ENCODE results near the gene GPR83.

The GPR83 gene

GRCh38 chr11:94343495-94343894 is 57.7 kb downstream of the GPR83 start:
- H3K4me3 ChIP-seq (ENCODE audit: insufficient read depth, low read length, poor library complexity, severe bottlenecking) = no peak overlapping the region
- TF ChIP-seq EZH2phosphoT487 (conservative IDR thresholded peaks at IDR 0.05; ENCODE audit: low read length) (no peak), CTCF (IDR thresholded peaks at IDR 0.05; ENCODE audit: insufficient read depth, low read length, poor library complexity, severe bottlenecking) (no peak)
- H3K4me2 ChIP-seq (ENCODE audit: low read depth, low read length, poor library complexity, severe bottlenecking) = no peak overlapping the region

GRCh38 chr11:94342250-94342649 is 59.0 kb downstream of the GPR83 start:
- no peak overlapping the region for H3K4me2 ChIP-seq (ENCODE audit: low read depth, low read length, poor library complexity, severe bottlenecking)
- TF ChIP-seq CTCF (IDR thresholded peaks at IDR 0.05; ENCODE audit: insufficient read depth, low read length, poor library complexity, severe bottlenecking) (no peak), EZH2phosphoT487 (conservative IDR thresholded peaks at IDR 0.05; ENCODE audit: low read length) (no peak)

More at GRCh38 chr11:94343495-94343894, 57.7 kb downstream of the GPR83 start:
- Histone ChIP-seq H4K20me1 (ENCODE audit: low read depth, low read length) (no peaks in the 10 kb centered on the region), H3K36me3 (ENCODE audit: low read length) (no peaks in the 10 kb centered on the region), H3K9me3 (ENCODE audit: insufficient read depth, low read length) (no peaks in the 10 kb centered on the region), H3F3A (ENCODE audit: insufficient read depth) (no peaks in the 10 kb centered on the region), H3K9me2 (replicated peaks; ENCODE audit: insufficient read depth, low read length) (no peaks in the 10 kb centered on the region), H3K27ac (ENCODE audit: low read depth, low read length) (no peak overlapping the region), H2AFZ (ENCODE audit: low read depth, low read length, severe bottlenecking) (no peak overlapping the region), H3K79me2 (ENCODE audit: insufficient read depth, low read length) (no peaks in the 10 kb centered on the region), H3K9ac (ENCODE audit: low read length) (no peak overlapping the region), H3K27me3 (ENCODE audit: low read length) (no peaks in the 10 kb centered on the region)

GRCh38 chr11:94338651-94339050 is 62.6 kb downstream of the GPR83 start:
- Histone ChIP-seq H2AFZ (ENCODE audit: low read depth, low read length, severe bottlenecking) (no peak overlapping the region), H4K20me1 (ENCODE audit: low read depth, low read length) (no peaks in the 10 kb centered on the region), H3K4me2 (ENCODE audit: low read depth, low read length, poor library complexity, severe bottlenecking) (no peak overlapping the region), H3K4me3 (ENCODE audit: insufficient read depth, low read length, poor library complexity, severe bottlenecking) (no peak overlapping the region), H3K9me2 (replicated peaks; ENCODE audit: insufficient read depth, low read length) (no peaks in the 10 kb centered on the region), H3K36me3 (ENCODE audit: low read length) (no peaks in the 10 kb centered on the region), H3K9ac (ENCODE audit: low read length) (no peak overlapping the region), H3K27me3 (ENCODE audit: low read length) (no peaks in the 10 kb centered on the region), H3K27ac (ENCODE audit: low read depth, low read length) (no peak overlapping the region), H3K79me2 (ENCODE audit: insufficient read depth, low read length) (no peaks in the 10 kb centered on the region), H3F3A (ENCODE audit: insufficient read depth) (no peaks in the 10 kb centered on the region), H3K9me3 (ENCODE audit: insufficient read depth, low read length) (no peaks in the 10 kb centered on the region)
- no peak for TF ChIP-seq EZH2phosphoT487 (conservative IDR thresholded peaks at IDR 0.05; ENCODE audit: low read length)
- TF ChIP-seq CTCF (IDR thresholded peaks at IDR 0.05; ENCODE audit: insufficient read depth, low read length, poor library complexity, severe bottlenecking) = no peak

More at GRCh38 chr11:94342250-94342649, 59.0 kb downstream of the GPR83 start:
- no peaks in the 10 kb centered on the region for H3K36me3 ChIP-seq (ENCODE audit: low read length)
- H3K9me3 ChIP-seq (ENCODE audit: insufficient read depth, low read length) = no peaks in the 10 kb centered on the region
- no peaks in the 10 kb centered on the region for H3K79me2 ChIP-seq (ENCODE audit: insufficient read depth, low read length)
- no peak overlapping the region for H3K4me3 ChIP-seq (ENCODE audit: insufficient read depth, low read length, poor library complexity, severe bottlenecking)
- no peaks in the 10 kb centered on the region for H3K27me3 ChIP-seq (ENCODE audit: low read length)
- H3F3A ChIP-seq (ENCODE audit: insufficient read depth) = no peaks in the 10 kb centered on the region
- H3K27ac ChIP-seq (ENCODE audit: low read depth, low read length) = no peak overlapping the region
- H3K9ac ChIP-seq (ENCODE audit: low read length) = no peak overlapping the region
- no peak overlapping the region for H2AFZ ChIP-seq (ENCODE audit: low read depth, low read length, severe bottlenecking)
- no peaks in the 10 kb centered on the region for H3K9me2 ChIP-seq (replicated peaks; ENCODE audit: insufficient read depth, low read length)
- no peaks in the 10 kb centered on the region for H4K20me1 ChIP-seq (ENCODE audit: low read depth, low read length)

Measured in SU-DHL-6 (cell line).